ENCODE measurements around the gene KLF8.

Gene KLF8

DNA sequence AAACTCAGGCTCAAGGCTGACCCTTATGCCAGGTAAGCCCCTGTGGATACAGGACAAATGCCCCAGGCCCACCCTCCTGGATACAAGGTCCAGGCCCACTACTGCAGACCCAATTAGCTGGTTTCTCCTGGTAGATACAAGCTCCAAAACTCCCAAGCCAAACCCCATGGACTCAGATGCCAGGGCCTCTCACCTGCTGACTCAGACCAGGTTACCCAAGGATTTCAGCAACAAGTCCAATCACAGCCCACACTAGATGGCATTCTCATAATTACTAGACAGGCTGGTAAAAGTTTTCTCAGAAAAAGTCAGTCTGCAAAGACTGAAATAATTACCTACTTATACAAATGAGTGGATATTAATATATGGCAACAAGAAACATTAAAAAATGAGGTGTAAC is 87.0 kb downstream of the KLF8 start:
- no peak overlapping the region for H3K27ac ChIP-seq
- TF ChIP-seq, protein P1, sequence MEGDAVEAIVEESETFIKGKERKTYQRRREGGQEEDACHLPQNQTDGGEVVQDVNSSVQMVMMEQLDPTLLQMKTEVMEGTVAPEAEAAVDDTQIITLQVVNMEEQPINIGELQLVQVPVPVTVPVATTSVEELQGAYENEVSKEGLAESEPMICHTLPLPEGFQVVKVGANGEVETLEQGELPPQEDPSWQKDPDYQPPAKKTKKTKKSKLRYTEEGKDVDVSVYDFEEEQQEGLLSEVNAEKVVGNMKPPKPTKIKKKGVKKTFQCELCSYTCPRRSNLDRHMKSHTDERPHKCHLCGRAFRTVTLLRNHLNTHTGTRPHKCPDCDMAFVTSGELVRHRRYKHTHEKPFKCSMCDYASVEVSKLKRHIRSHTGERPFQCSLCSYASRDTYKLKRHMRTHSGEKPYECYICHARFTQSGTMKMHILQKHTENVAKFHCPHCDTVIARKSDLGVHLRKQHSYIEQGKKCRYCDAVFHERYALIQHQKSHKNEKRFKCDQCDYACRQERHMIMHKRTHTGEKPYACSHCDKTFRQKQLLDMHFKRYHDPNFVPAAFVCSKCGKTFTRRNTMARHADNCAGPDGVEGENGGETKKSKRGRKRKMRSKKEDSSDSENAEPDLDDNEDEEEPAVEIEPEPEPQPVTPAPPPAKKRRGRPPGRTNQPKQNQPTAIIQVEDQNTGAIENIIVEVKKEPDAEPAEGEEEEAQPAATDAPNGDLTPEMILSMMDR (IDR thresholded peaks at IDR 0.05) = no peak
- no peak overlapping the region for H3K4me3 ChIP-seq
- DNase-seq (ENCODE audit: low spot score) = no peak

All from coronary artery (tissue), 2 donors.